Stimulated activated CD4-positive, alpha-beta T cell treated with anti-CD3 and anti-CD28 coated beads, Interleukin-12 subunit alpha, Interleukin-12 subunit beta, amount 100 ng/mL, for 48 hours (primary cell): ENCODE results near the gene CTBP2.

Experiments
- DNase-seq, 3 donors: peaks; one replicate each; pipeline ENCODE4 v3.0.0-alpha.2; 2020; ENCODE audit warnings: low read depth in 2 of 3, low spot score in 1 of 3

Gene CTBP2

GRCh38 chr10:125011926-125012705, 148.2 kb downstream of the CTBP2 start:
- no peak for DNase-seq

GRCh38 chr10:125011171-125011925, 149.0 kb downstream of the CTBP2 start:
- DNase-seq = no peak

- no peak for DNase-seq
Observed at GRCh38 chr10:125010362-125010761, 150.0 kb downstream of the CTBP2 start.

GRCh38 chr10:125009661-125010161, 150.7 kb downstream of the CTBP2 start:
- no peak for DNase-seq

- DNase-seq = no peak
Observed at GRCh38 chr10:125008689-125009638, 151.4 kb downstream of the CTBP2 start.

GRCh38 chr10:125007436-125007835, 152.9 kb downstream of the CTBP2 start:
- no peak for DNase-seq

GRCh38 chr10:125006921-125007426, 153.4 kb downstream of the CTBP2 start:
- DNase-seq = no peak

- DNase-seq = no peak
Observed at GRCh38 chr10:125006188-125006680, 154.1 kb downstream of the CTBP2 start.

GRCh38 chr10:125005312-125006187, 154.8 kb downstream of the CTBP2 start:
- no peak for DNase-seq

GRCh38 chr10:125004571-125005311, 155.6 kb downstream of the CTBP2 start:
- no peak for DNase-seq

- DNase-seq = no peak
Observed at GRCh38 chr10:125003901-125004467, 156.4 kb downstream of the CTBP2 start.

- no peak for DNase-seq
Observed at GRCh38 chr10:125003146-125003900, 157.0 kb downstream of the CTBP2 start.

- no peak for DNase-seq
Observed at GRCh38 chr10:125002423-125003145, 157.8 kb downstream of the CTBP2 start.

GRCh38 chr10:125002047-125002422, 158.3 kb downstream of the CTBP2 start:
- DNase-seq = no peak

- no peak for DNase-seq
Observed at GRCh38 chr10:125001313-125002046, 158.9 kb downstream of the CTBP2 start.
